D721Med (cell line): ENCODE measurements around the gene KYAT1.

Experiments
- DNase-seq: peaks from one replicate; pipeline ENCODE4 v3.0.0; 2011; ENCODE audit warnings: low spot score; ENCODE audit not compliant: insufficient read length
- FAIRE-seq: peaks from 2 replicates; lab custom pipeline; 2011; peaks lifted over from hg19 to GRCh38; lab: Jason Lieb, UNC
- CTCF ChIP-seq: IDR thresholded peaks from 2 replicates; pipeline ENCODE4 v1.5.1; 2012; ENCODE audit warnings: mild to moderate bottlenecking, control low read depth; ENCODE audit not compliant: insufficient read depth; ENCODE audit errors: missing control alignments

Gene KYAT1

DNA sequence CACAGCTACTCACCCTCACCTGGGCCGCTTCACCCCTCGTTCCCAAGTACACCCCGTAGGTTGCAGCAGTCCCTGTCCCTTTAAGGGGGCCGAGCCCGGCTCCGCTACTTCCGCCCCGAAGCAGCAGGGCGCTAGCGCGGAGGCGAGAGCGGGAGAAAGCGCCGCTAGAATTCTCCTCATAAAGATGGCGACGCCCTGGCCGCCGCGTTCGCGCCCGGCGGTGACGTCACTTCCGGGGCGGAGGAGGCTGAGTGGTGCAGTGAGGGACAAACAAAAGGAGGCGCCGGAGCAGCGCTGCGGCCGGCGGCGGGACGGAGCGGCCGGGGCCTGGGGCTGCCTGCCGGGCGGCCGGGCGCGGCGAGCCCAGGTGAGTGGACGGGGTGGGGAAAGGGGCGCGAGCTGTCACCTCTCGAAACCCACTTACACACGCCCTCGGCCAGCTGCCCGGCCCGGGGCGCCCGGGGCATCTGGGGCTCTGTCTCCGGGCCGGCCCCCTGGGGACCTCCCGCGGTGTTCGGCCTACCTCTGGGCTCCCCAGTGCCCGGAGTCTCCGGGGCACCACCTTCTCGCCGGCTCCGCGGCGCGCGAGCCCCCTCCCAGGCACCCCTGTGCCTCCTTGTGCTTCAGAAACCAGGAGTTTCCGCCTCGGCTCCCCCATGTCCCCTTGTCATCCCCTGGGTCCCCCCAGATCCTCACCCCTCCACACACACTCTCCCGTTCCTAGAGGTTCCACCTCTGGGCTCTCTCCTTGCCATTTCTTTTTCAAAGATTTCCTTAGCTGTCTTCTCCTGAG is at the start of gene KYAT1, which contains the start of gene LRRC8A:
Gene KYAT1, minus strand, starts transcription at position 67 of the 793 bp plus-strand sequence. CDS start 36,545 bp downstream, outside the sequence.
Gene LRRC8A, plus strand, starts transcription at position 250 of the 793 bp plus-strand sequence. CDS start 25,032 bp downstream, outside the sequence.
- no peak for TF ChIP-seq CTCF
- FAIRE-seq (no peak), DNase-seq (peak; percentile 96)

DNA sequence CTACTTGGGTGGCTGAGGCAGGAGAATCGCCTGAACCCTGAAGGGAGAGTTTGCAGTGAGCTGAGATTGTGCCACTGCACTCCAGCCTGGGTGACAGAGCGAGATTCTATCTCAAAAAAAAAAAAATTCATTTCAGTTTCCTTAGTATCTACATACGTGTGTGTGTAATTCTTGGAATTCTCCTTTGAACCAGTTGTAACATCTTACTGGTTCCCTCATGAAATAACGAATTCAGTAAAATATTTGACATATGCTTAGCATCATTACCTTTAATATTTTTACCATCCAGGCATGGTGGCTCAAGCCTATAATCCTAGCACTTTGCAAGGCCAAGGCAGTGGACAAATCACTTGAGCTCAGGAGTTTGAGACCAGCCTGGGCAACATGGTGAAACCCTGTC is 47.8 kb upstream of the KYAT1 start:
- FAIRE-seq: no peak
- TF ChIP-seq CTCF: no peak
- DNase-seq: no peak

DNA sequence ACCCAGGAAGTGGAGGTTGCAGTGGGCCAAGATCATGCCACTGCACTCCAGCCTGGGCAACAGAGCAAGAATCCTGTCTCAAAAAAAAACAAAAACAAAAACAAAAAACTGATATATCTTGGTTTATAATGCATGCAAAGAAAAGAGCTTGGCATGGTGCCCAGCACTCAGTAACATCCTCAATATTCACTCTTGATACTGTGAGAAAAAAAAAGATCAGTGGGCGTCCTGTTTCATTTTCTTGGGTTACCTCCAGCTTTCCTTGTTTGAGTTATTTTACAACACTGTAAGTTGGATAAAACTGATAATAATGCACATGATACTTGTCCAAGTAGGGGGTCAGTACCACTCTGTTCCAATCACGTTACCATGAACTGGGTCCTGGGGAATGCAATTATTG is 46.9 kb upstream of the KYAT1 start:
- no peak for DNase-seq
- FAIRE-seq: no peak
- TF ChIP-seq CTCF: no peak

- peak; percentile 66 for DNase-seq
- no peak for FAIRE-seq
- peak; percentile 94 for TF ChIP-seq CTCF
Observed at GRCh38 chr9:128927731-128928411, 46.1 kb upstream of the KYAT1 start.

DNA sequence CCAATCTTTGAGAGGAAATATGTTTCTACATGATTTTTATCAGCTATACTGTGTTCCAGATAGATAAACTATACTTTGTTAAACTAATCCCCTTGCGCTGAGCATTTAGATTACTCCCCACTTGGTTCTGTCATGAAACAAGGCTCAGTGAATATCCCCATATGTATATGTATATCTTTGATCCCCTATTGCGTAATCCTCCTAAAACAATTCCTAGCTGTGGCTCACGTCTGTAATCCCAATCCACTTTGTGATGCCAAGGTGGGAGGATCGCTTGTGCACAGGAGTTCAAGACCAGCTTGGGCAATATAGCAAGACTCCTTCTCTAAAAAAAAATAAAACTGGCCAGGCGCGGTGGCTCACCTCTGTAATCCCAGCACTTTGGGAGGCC is 41.7 kb upstream of the KYAT1 start:
- no peak for DNase-seq
- FAIRE-seq: no peak
- no peak for TF ChIP-seq CTCF

DNA sequence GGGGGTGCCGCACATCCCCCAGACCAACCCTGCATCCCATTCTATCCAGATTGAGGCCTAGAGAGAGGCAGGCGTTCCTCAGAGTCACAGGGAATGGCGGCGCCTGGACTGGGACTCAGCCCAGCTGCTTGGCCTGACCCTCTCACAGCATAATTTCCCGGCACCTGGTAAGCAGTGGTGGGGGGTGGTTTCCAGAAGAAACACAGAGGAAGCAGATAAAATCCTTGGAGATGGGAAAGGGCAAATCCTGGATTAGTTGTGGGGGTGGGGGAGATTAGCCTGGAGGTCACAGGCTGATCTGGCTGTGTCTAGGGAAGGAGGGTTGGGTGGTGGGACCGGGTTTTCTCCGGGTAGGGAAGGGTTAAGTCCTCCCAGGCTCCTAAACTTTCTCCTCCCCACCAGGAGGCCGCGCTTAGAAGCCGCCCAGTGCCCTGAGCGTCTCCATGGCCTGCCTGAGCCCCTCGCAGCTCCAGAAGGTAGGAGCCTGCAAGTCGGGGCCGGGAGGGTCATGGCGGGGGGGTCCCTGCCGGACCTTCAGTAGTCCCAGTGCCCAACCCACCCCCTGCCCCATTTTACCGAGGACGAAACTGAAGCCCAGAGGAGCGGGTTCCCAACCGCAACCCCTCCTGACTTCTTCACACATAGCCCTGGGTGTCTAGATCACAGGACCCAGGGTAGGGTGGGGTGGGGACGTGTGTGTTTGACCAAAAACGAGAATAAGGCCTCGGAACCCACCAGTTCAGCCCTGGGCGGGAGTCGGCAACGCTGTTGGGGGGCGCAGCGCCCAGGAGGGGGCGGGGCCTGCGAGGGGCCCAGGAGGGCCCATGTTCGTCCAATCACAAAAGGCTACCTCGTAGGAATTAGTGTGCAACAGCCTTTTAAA is 40.4 kb upstream of the KYAT1 start:
- DNase-seq (peak; percentile 85), FAIRE-seq (no peak)
- TF ChIP-seq CTCF: no peak
